GM10266 (cell line): ENCODE data around the gene HERPUD2.
A peak's percentile ranks its signal among the peaks of the same experiment; 100 is the strongest.
"Not testable (repeated sequence)": the region's sequence is repeated elsewhere in the genome, so short reads cannot be mapped to it uniquely, and the experiment has no call there.

Experiments used
- DNase-seq: peaks from one replicate; pipeline ENCODE4 v3.0.0; 2012; ENCODE audit errors: extremely low spot score
- CTCF ChIP-seq: IDR thresholded peaks from 2 replicates; pipeline ENCODE4 v1.5.1; 2012; ENCODE audit warnings: mild to moderate bottlenecking, low read depth; ENCODE audit not compliant: control insufficient read depth, insufficient read depth; ENCODE audit errors: missing control alignments

Gene HERPUD2

DNA sequence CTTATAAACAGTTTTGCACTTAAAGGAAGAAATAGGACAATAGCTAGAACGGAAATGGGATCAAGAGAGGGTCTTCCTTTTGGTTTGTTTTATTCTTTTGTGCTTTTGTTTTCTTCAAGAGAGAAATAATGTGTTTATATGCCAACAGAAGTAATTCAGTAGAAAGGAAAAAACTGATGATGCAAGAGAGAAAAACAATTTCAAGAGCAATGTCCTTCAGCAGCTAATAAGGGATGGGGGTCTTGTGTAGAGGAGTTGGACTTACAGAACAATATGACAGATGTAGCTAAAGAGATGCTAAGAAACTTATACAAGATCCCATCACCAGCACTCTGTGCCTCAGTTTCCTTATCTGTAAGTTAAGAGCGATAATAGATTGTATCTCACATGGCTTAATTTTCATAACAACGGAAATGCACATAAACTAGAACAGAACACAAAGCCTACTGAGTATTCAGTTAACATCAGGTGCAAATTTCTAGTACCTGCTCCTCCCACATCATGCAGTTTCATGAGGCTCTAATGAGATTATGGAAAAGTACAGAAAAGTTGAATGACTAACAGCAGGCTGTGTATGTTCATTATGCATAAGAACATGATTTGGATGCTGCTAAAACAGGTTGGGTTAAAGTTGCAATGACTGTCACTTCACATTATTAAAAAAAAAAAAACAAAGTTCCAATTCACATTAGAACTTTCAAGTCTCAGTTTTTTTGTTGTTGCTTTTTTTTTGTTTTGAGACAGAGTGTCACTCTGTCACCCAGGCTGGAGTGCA is 17.2 kb downstream of the HERPUD2 start:
- TF ChIP-seq CTCF, result no peak
- no peak for DNase-seq

GRCh38 chr7:35676211-35676610 is 18.7 kb downstream of the HERPUD2 start:
- DNase-seq, result no peak
- TF ChIP-seq CTCF, result peak; percentile 5

DNA sequence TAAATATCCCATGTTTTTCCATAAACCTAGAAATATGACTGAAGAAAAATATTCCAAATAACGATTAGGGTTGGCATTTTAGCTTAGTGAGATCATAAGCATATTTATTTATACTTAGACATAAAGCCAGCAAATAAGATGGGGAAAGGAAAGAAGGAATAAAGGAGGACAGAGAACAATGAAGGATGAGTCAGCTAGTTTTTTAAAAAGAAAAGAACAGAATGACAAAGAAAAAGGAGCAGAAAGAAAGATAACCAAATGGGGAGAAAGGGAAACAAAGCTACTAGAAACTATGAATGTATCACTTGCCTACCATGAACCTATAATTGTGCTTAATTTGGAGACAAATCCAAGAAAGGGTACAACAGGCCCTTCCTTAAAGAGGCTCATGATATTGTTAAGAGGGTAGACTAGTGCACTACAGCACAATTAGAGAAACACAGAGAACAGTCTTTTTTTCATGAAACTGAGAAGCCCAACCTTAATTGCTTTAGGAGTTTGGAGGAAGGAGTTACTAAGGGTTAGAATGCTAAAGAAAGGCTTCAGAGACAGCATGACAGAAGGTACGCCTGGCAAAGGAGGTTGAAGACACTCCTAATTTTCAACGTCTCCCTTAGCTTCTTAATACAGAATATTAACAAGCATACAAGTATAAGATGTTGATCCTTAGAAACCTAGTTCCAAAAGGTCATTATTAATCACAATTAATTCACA is 23.9 kb downstream of the HERPUD2 start:
- no peak for TF ChIP-seq CTCF

GRCh38 chr7:35660411-35660810 is 34.5 kb downstream of the HERPUD2 start:
- not testable (repeated sequence) for DNase-seq

More for the DNA sequence above, 23.9 kb downstream of the HERPUD2 start:
- DNase-seq, result no peak

- no peak for TF ChIP-seq CTCF
- no peak for DNase-seq
Observed at GRCh38 chr7:35658606-35659201, 36.2 kb downstream of the HERPUD2 start.

- TF ChIP-seq CTCF, result no peak
- no peak for DNase-seq
Observed at GRCh38 chr7:35657125-35657524, 37.8 kb downstream of the HERPUD2 start.

DNA sequence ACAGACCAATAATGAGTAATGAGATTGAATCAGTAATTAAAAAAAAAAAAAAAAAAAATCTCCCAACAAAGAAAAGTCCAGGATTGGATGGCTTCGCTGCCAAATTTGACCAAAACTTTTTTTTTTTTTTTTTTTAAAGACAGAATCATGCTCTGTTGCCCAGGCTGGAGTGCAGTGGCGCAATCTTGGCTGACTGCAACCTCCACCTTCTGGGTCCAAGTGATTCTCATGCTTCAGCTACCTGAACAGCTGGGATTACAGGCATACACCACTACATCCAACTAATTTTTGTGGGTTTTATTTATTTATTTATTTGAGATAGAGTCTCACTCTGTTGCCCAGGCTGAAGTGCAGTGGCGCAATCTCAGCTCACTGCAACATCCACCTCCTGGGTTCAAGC is 40.4 kb downstream of the HERPUD2 start:
- DNase-seq, result not testable (repeated sequence)

GRCh38 chr7:35652124-35652523 is 42.8 kb downstream of the HERPUD2 start:
- TF ChIP-seq CTCF, result no peak
- no peak for DNase-seq
